CD14-positive monocyte (primary cell): ENCODE measurements around the gene SOAT2. TPM values are rescaled to one million over a fixed set of nuclear protein-coding genes. Genes with fewer than 3 reads are reported as not detected.
A peak's percentile ranks its signal among the peaks of the same experiment; 100 is the strongest.

Experiments
- DNase-seq, 3 donors: peaks; one replicate each; pipeline ENCODE4 v3.0.0-alpha.2; 2011 to 2022
- H2AFZ ChIP-seq: 2 replicates; pipeline ENCODE4 v1.6.0; 2012; ENCODE audit warnings: mild to moderate bottlenecking, low read depth, low read length, inconsistent platforms; ENCODE audit not compliant: insufficient read depth, poor library complexity, severe bottlenecking
- H3K27ac ChIP-seq, 2 donors: 1 replicate in 1 of 2; 2 replicates in 1 of 2; pipeline ENCODE4 v1.5.1; 2012 to 2013; ENCODE audit warnings: low read length in 2 of 2, control low read depth in 1 of 2, inconsistent platforms in 1 of 2, low read depth in 1 of 2, mild to moderate bottlenecking in 1 of 2
- H3K27me3 ChIP-seq, 2 donors: one replicate each; pipeline versions ENCODE4 v1.6.0 to v1.6.1; 2011 to 2013; ENCODE audit warnings: low read length in 2 of 2; ENCODE audit not compliant: control insufficient read depth in 2 of 2, insufficient read depth in 2 of 2
- H3K36me3 ChIP-seq, 2 donors: replicated peaks in 1 of 2; 1 replicate in 1 of 2; 2 replicates in 1 of 2; pipeline versions ENCODE4 v1.5.1 to v1.6.1; 2012 to 2013; ENCODE audit warnings: low read length in 2 of 2, control low read depth in 1 of 2, inconsistent platforms in 1 of 2, mild to moderate bottlenecking in 1 of 2; ENCODE audit not compliant: insufficient read depth in 2 of 2, control insufficient read depth in 1 of 2
- H3K4me1 ChIP-seq, 2 donors: 1 replicate in 1 of 2; 2 replicates in 1 of 2; pipeline versions ENCODE4 v1.5.1 to v1.6.1; 2012 to 2013; ENCODE audit warnings: low read length in 2 of 2, control low read depth in 1 of 2, inconsistent platforms in 1 of 2, mild to moderate bottlenecking in 1 of 2, moderate library complexity in 1 of 2; ENCODE audit not compliant: insufficient read depth in 2 of 2, control insufficient read depth in 1 of 2
- H3K4me2 ChIP-seq: replicated peaks from 2 replicates; pipeline ENCODE3; 2012; ENCODE audit warnings: low read length, moderate library complexity, mild to moderate bottlenecking; ENCODE audit not compliant: poor library complexity, severe bottlenecking; ENCODE audit errors: extremely low read depth
- H3K4me3 ChIP-seq, 3 experiments: fragments of 200-600 bp in 1 of 3; sonication (generic) in 1 of 3; replicated peaks in 1 of 3; 1 replicate in 2 of 3; 2 replicates in 1 of 3; pipeline ENCODE4 v1.5.1; 2011 to 2013; ENCODE audit warnings: low read length in 3 of 3, mild to moderate bottlenecking in 3 of 3, control low read depth in 2 of 3, low read depth in 2 of 3, inconsistent platforms in 1 of 3, moderate library complexity in 1 of 3
- H3K79me2 ChIP-seq: 2 replicates; pipeline ENCODE4 v1.6.0; 2012; ENCODE audit warnings: mild to moderate bottlenecking, control low read depth, inconsistent platforms, low read length, moderate library complexity; ENCODE audit not compliant: insufficient read depth
- H3K9ac ChIP-seq: 2 replicates; pipeline ENCODE4 v1.6.0; 2017; ENCODE audit warnings: low read length, mild to moderate bottlenecking; ENCODE audit not compliant: insufficient read depth, poor library complexity, severe bottlenecking
- H3K9me3 ChIP-seq, 2 donors: replicated peaks in 1 of 2; 1 replicate in 1 of 2; 2 replicates in 1 of 2; pipeline versions ENCODE4 v1.5.1 to v1.6.1; 2012 to 2013; ENCODE audit warnings: low read length in 2 of 2, control low read depth in 1 of 2; ENCODE audit not compliant: control insufficient read depth in 1 of 2, insufficient read depth in 1 of 2
- H4K20me1 ChIP-seq: 2 replicates; pipeline ENCODE4 v1.6.0; 2012; ENCODE audit warnings: mild to moderate bottlenecking, low read length, control low read depth, moderate library complexity; ENCODE audit not compliant: insufficient read depth
- H3K27ac Mint-ChIP-seq, 7 donors: one replicate each; pipeline ENCODE4 v1.8.0; 2020; ENCODE audit warnings: mild to moderate bottlenecking in 7 of 7, mixed read lengths in 7 of 7, moderate library complexity in 6 of 7, inconsistent platforms in 2 of 7
- H3K27me3 Mint-ChIP-seq, 3 donors: one replicate each; pipeline ENCODE4 v1.8.0; 2021 to 2022; ENCODE audit warnings: low read depth in 3 of 3, mild to moderate bottlenecking in 3 of 3, mixed read lengths in 3 of 3, moderate library complexity in 3 of 3, inconsistent platforms in 1 of 3
- H3K36me3 Mint-ChIP-seq, 2 donors: one replicate each; pipeline ENCODE4 v1.8.0; 2020; ENCODE audit warnings: mixed read lengths in 2 of 2, inconsistent platforms in 1 of 2, mild to moderate bottlenecking in 1 of 2
- H3K4me1 Mint-ChIP-seq: one replicate; pipeline ENCODE4 v1.8.0; 2020; ENCODE audit warnings: mild to moderate bottlenecking, mixed read lengths
- H3K4me3 Mint-ChIP-seq, 2 donors: one replicate each; pipeline ENCODE4 v1.8.0; 2020; ENCODE audit warnings: mild to moderate bottlenecking in 2 of 2, mixed read lengths in 2 of 2, moderate library complexity in 1 of 2
- H3K9me3 Mint-ChIP-seq, 7 donors: one replicate each; pipeline ENCODE4 v1.8.0; 2020 to 2022; ENCODE audit warnings: mixed read lengths in 7 of 7, mild to moderate bottlenecking in 6 of 7, moderate library complexity in 6 of 7, inconsistent platforms in 2 of 7
- CTCF ChIP-seq: fragments of 200-600 bp; IDR thresholded peaks from one replicate; pipeline ENCODE4 v1.8.0; 2022; ENCODE audit warnings: antibody characterized with exemption, mild to moderate bottlenecking
- WGBS: methylation state at CpG from one replicate; pipeline ENCODE4 v1.1.5; 2013; ENCODE audit warnings: missing lambda C conversion rate; ENCODE audit not compliant: insufficient coverage; 5-methylcytosine and 5-hydroxymethylcytosine counted together
- intact Hi-C, 2 donors: fragments of 100-400 bp; cut with micrococcal nuclease; formaldehyde crosslinking; loops; one replicate each; pipeline versions ENCODE4 v1.15.0 to v1.15.1; 2023
- polyA plus RNA-seq, 3 donors: library from polyadenylated mRNA; depleted of rRNA in 1 of 3; unstranded in 2 of 3; stranded (reverse) in 1 of 3; fragments of 300-500 nt in 2 of 3; fragments of >200 nt in 1 of 3; fragmentation: Illumina TruSeq in 2 of 3; gene quantifications; 1 replicate in 2 of 3; 2 replicates in 1 of 3; pipeline ENCODE4 v1.2.3, GENCODE V29; 2012 to 2021

SOAT2 gene
- polyA plus RNA-seq, 3 donors, result not detected

- WGBS, result 89% methylated on average over 3 of the region's 7 CpGs
- no peak overlapping the region for H3K4me2 ChIP-seq
- no peaks in the 10 kb centered on the region for H3K79me2 ChIP-seq
- H3K9me3 ChIP-seq, result no peaks in the 10 kb centered on the region
- peaks cover 62 to 85% of the 10 kb centered on the region in 2 donors for H3K36me3 ChIP-seq
- no peak overlapping the region for H3K4me3 ChIP-seq
- Mint-ChIP-seq H3K9me3 (peaks cover 0 to 1% (median 0%) of the 10 kb centered on the region in 7 donors), H3K27ac (peak overlapping the region in 3 of 7 donors; percentile 9 to 66 (median 46)), H3K4me3 (no peak overlapping the region), H3K27me3 (no peaks in the 10 kb centered on the region), H3K36me3 (peaks cover 88 to 93% of the 10 kb centered on the region in 2 donors), H3K4me1 (peaks cover 29% of the 10 kb centered on the region)
- no peak for TF ChIP-seq CTCF
- intact Hi-C loops, result loop anchor here (5.0 kb wide), 2 partner anchors 35 to 130 kb away; partner anchors contain the start of gene SOAT2 (in 1 of the 2)
- H3K9ac ChIP-seq, result no peak overlapping the region
- no peak overlapping the region for H3K27ac ChIP-seq
- DNase-seq, result no peak
- H3K4me1 ChIP-seq, result peaks cover 11 to 23% of the 10 kb centered on the region in 2 donors
- no peaks in the 10 kb centered on the region for H3K27me3 ChIP-seq
- no peak overlapping the region for H2AFZ ChIP-seq
- peaks cover 38% of the 10 kb centered on the region for H4K20me1 ChIP-seq
These were observed 36.0 kb upstream of the SOAT2 start for GRCh38 chr12:53067074-53067992.

- intact Hi-C loops, result loop anchor here (5.0 kb wide), 2 partner anchors 34 to 129 kb away; partner anchors contain the start of gene SOAT2 (in 1 of the 2)
- 83% methylated on average over 13 of the region's 13 CpGs for WGBS
- peaks cover 62 to 87% of the 10 kb centered on the region in 2 donors for H3K36me3 ChIP-seq
- H3K9ac ChIP-seq, result no peak overlapping the region
- peaks cover 20 to 31% of the 10 kb centered on the region in 2 donors for H3K4me1 ChIP-seq
- H3K79me2 ChIP-seq, result no peaks in the 10 kb centered on the region
- peaks cover 38% of the 10 kb centered on the region for H3K4me1 Mint-ChIP-seq
- H4K20me1 ChIP-seq, result peaks cover 41% of the 10 kb centered on the region
- DNase-seq, result no peak
- H3K27me3 ChIP-seq, result no peaks in the 10 kb centered on the region
- peaks cover 0 to 1% (median 0%) of the 10 kb centered on the region in 7 donors for H3K9me3 Mint-ChIP-seq
- no peak overlapping the region for H2AFZ ChIP-seq
- H3K4me3 ChIP-seq, result no peak overlapping the region
- H3K36me3 Mint-ChIP-seq, result peaks cover 89 to 96% of the 10 kb centered on the region in 2 donors
- no peaks in the 10 kb centered on the region for H3K9me3 ChIP-seq
- no peaks in the 10 kb centered on the region for H3K27me3 Mint-ChIP-seq
- H3K4me3 Mint-ChIP-seq, result no peak overlapping the region
- no peak overlapping the region for H3K4me2 ChIP-seq
- H3K27ac Mint-ChIP-seq, result peak overlapping the region in 4 of 7 donors; percentile 5 to 79 (median 70)
- H3K27ac ChIP-seq, result no peak overlapping the region
- no peak for TF ChIP-seq CTCF
These were observed 35.1 kb upstream of the SOAT2 start for GRCh38 chr12:53067993-53068770.
